ENCODE data around the gene KRTCAP2.
A peak's percentile ranks its signal among the peaks of the same experiment; 100 is the strongest.
"Not testable (repeated sequence)": the region's sequence is repeated elsewhere in the genome, so short reads cannot be mapped to it uniquely, and the experiment has no call there.

KRTCAP2 gene

DNA sequence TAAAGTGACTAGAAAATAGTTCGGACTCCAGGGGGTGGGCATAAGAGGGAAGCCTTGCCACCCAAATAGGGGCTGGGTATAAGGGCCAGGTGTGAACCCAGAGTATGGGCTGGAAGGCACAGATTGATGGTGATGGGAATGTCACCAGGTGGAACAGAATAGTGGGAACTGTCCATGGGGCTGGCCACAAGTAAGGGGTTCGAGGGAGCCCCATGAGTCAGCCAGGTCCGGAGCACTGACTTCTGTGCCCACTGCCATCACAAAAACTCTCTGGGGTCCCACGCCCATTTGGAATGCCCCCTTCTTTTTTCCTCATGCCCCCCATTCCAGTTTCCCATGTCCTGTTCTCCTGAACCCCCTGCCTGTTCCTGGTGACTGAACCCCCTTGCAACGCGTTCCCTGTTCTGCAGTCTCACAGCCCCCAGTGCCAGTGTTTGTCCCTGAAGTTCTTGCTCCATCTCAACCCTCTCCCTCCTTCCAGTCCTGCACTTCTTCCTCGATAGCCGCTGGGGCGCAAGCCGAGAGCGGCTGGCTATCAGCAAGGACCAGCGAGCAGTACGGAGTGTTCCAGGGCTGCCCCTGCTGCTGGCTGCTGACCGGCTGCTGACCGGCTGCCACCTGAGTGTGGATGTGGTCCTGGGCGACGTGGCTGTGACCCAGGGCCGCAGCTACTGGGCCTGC, 8.4 kb upstream of the KRTCAP2 start:
- no peak for DNase-seq

DNA sequence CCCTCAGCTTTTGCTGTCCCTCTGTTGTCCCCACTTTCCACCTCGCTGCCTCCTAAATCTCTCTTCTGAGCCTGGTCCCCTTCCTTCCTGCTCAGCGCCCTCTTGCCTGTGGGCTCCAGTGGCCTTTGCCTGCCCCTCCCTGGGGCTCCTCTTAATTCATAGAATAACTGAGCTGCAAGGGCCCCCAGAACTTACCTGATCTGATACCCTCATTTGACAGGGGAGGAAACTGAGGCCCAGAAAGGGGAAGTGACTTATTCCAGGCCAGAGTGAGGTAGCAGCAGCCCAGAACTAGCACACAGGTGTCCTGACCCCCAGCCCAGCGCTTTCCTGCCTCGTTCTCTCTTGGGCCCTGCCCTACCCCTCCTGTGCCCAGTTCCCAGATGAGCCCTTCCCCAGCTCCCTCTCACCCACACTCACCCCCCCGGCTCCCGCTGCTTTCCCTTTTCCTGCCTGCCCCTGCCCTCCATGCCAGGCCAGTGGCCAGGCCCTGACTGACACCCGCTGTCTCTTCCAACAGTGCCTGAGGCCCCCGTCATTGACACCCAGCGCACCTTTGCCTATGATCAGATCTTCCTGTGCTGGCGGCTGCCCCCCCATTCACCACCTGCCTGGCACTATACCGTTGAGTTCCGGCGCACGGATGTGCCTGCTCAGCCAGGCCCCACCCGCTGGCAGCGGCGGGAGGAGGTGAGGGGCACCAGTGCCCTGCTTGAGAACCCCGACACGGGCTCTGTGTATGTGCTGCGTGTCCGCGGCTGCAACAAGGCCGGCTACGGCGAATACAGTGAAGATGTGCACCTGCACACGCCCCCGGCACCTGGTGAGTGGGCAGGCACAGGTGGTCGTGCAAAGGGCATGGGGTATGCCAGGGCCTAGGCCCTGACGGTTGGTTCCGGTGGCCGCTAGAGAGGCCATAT, 6.3 kb upstream of the KRTCAP2 start:
- no peak for DNase-seq

DNA sequence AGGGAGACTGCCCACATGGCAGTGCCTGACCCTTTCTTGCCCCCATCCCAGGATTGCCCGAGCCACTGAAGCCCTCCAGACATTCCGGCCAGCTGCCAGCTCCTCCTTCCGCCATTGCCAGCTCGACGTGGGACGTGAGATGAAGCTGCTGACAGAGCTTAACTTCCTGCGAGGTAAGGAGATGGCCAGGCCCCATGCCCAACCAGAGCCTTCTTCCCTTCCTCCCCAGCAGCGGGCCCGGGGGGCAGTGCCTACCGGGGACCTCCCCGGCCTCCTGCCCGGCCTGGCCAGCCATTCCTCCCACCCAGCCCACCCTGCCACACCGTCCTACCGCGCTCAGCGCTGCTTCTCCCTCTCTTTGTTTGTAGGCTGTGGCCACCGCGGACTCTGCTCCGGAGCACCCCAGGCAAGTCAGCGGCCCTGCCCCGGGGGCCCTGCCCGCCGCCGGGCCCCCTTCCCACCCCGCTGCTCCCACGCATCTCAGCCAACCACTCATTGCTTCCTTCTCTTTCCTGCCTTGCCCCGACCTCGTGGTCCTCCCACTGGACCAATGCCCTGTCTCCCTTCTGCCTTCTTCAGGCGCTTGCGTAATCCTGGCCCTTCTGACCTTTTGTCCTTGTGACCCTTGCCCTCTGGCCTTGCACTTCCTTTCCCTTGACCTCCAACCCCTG, 5.5 kb upstream of the KRTCAP2 start:
- no peak for DNase-seq

DNA sequence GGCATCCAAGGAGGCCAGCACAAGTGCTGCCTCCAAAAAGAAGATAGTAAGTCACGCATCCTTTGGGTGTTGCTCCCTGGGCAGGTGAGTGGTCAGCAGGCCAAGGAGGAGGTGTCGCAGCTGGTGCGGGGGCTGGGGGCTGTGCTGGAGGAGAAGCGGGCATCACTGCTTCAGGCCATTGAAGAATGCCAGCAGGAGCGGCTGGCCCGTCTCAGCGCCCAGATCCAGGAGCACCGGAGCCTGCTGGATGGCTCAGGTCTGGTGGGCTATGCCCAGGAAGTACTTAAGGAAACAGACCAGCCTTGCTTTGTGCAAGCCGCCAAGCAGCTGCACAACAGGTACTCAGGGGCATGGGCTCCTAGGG, 4.8 kb upstream of the KRTCAP2 start:
- DNase-seq, result no peak

DNA sequence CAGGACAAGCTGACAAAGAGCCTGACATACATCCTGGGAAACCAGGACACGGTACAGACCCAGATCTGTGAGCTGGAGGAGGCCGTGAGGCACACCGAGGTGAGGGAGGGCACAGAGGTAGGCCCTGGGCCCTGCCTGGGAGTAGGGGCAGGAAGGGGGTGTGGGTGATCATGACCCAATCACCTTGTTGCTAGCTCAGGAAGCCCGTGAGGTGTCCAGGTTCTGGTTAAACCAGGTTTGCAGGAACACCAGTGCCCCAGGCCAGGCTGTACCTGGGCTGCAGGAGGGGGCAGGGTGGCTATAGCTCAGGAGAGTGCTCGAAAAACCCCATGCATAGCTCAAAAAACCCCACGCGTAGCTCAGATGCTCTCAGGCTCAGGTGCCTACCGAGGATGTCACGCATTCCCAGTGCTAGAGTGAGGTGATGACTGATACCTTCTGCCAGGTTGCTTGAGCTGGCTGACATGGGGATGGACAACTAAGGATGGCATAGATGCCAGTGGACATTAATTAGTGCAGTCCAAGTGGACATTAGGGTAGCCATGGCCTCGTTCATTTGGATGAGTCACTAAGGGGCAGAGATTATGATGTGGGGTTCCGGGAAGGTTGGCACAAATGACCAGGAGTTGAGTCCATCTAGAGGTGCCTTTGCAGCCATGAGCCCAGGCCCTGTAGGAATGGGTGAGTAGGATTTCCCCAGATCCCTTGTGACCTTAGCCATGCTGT, 4.3 kb upstream of the KRTCAP2 start:
- DNase-seq, result no peak

GRCh38 chr1:155176544-155177071, 3.5 kb upstream of the KRTCAP2 start:
- peak; percentile 44 for DNase-seq

DNA sequence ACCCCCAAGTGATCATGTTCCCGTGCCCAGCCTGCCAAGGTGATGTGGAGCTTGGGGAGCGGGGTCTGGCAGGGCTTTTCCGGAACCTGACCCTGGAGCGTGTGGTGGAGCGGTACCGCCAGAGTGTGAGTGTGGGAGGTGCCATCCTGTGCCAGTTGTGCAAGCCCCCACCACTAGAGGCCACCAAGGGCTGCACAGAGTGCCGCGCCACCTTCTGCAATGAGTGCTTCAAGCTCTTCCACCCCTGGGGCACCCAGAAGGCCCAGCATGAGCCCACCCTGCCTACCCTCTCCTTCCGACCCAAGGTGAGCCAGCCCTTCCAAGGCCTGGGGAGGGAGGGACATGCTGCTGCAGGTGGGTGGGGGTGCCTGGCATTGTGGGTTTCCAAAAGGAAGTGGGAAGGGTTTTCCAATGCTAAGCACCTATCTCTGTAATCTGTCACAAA, 2.8 kb upstream of the KRTCAP2 start:
- DNase-seq, result no peak

DNA sequence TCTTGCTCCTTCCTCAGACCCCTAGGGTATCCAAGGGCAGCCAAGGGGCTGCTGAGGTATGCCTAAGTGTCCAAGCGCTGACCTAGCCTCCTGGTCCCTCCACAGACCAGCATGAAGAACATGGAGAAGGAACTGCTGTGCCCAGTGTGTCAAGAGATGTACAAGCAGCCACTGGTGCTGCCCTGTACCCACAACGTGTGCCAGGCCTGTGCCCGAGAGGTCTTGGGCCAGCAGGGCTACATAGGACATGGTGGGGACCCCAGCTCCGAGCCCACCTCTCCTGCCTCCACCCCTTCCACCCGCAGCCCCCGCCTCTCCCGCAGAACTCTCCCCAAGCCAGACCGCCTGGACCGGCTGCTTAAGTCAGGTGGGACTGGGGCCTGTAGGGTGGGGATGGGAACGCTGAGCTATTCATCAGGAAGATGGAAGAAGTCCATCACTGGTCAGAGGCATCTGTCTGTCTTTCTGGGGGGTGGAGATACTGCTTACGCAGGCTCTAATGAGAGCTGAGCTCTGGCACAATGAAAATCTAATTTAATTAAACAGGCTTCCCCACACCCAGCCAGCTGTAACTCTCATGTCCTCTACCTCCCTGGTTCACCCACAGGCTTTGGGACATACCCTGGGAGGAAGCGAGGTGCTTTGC, 2.3 kb upstream of the KRTCAP2 start:
- no peak for DNase-seq

DNA sequence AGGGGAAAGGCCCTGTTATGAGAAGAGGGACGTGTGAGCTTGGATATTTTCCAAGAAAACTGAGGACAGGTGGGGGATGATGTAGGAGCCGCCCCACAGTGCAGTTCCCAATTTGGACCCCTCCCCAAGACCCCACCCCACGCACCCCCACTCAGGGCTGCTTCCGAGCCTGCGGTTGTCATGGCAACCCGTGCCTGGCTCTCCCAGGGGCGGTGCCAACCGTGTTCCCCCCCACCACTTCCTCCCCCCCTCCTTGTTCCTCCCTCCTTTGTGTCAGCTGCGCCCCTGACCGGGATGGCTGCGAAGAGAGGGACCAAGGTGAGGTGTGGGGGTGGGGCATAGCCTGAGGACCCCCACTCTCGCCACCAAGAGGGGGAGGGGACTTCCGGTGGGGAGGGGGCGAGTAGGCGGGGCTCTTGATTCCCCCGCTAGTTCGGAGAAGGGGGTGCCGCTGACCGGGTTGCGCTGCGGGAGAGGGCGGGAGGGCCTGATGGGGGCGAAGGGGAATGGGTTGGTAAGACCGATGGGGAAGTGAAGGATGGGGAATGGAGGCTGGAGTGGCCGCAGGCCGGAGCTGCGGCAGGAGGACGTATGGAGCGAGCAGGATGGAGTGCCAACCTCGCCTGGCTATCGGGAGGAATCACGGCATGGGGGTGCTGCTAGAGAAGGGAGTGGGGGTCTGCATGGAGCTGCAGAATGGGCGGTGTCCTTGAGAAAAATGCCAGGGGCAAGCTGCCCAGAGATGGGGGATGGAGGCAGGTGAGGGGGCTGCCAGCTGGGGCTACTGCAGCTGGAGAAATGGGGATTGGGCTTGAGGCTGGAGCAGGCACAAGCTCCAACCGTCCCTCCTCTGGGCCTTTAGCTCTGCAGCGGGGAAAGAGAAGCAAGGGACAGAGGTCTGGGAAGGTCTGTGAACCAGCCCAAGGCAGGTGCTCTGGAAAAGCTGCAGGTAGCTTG, 1.5 kb upstream of the KRTCAP2 start:
- DNase-seq, result peak; percentile 12

- DNase-seq, result peak; percentile 59
Observed at GRCh38 chr1:155173478-155174323, 597 bp upstream of the KRTCAP2 start, which contains the start of gene TRIM46. Gene TRIM46, plus strand, starts transcription at chr1:155173849. Its CDS starts 118 bp downstream, at chr1:155173967.

DNA sequence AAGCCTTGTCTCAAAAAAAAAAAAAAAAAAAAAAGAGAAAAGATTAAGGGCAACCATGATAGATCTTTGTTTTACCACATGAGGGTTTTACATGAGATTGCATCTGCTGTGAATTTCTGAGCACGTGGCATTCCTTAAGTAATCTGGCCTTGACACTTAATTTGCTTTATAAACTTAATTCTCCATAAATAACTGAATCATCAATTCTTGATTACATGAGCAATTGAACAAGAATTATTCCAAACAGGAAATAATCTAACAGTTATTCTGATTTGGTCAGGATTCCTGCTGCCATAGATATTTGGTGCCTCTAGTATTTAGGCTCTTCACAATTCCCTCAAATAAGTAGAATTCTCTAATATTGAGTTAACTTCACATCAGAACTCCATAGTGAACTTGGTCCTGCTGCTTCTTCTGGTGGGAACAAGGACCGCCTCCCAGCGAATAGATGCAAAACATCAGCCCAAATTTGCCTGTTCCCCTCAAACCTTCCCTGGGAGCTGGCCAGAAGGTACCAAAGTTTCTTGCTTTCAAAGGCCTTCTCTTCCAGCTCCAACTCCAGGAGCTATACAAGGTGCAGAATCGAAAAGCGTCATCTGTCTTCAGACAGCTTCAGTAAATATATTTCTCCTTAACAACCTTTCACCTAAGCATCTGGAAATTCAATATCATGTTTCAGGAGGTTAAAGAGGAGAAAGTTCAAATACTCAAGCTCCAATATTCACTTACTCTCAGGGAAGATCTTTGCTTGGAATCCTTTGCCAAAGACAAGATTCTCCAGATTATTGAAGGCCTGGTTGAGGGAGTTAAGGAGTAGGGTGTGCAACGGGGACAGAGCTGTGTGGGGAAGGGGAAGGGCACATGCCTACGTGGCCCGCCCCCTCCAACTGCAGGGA, 1.0 kb downstream of the KRTCAP2 start:
- DNase-seq, result no peak

GRCh38 chr1:155170806-155171205, 2.3 kb downstream of the KRTCAP2 start:
- DNase-seq, result no peak

- DNase-seq, result no peak
Observed at GRCh38 chr1:155170101-155170785, 2.9 kb downstream of the KRTCAP2 start.

- DNase-seq, result no peak
Observed at GRCh38 chr1:155169541-155169940, 3.6 kb downstream of the KRTCAP2 start.

DNA sequence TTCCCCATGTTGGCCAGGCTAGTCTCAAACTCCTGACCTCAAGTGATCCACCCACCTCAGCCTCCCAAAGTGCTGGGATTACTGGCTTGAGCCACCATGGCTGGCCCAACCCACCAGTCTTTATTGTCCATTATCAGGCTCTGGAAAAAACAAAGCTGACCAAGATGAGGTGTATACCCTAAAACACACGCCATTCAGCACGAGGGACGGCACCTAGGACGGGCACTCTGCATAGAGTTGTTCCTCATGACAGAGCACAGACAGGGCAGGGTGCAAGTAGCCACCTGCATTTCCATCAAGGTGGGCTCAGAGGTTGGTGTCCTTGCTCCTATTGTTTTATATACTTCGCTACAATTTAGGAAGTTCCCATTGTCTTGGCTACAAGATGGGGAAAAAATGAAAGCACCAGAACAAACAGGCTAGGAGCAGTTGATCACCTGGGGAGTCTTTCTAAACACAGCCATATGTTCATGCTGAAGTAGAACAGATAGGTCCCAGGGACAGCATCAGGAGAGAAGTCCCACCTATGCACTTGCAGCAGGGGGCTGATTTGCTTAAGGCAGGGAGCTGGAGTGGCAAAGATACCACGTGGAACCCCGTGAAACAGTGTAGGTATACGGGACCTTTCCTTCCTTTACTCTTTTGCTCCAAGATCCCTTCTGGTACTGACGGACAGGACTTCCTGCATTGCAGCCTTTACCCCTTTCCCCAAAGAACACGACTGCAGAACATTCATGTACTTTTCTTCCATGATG, 4.5 kb downstream of the KRTCAP2 start:
- DNase-seq, result no peak

GRCh38 chr1:155168105-155168445, 5.0 kb downstream of the KRTCAP2 start:
- not testable (repeated sequence) for DNase-seq

All from NCI-H446 treated with DMSO at 0.1 percent for 48 hours (cell line).